NCI-H748 treated with DMSO at 0.1 percent for 48 hours (cell line): ENCODE measurements around the gene PTPRE.

Experiments used
- DNase-seq: peaks from one replicate; lab custom pipeline; 2025; lab: John Stamatoyannopoulos, UW

Gene PTPRE

GRCh38 chr10:128125944-128126764 lies 219.3 kb downstream of the PTPRE start, which contains the start of gene MKI67:
Gene MKI67 (minus strand): TSS chr10:128126423. CDS start chr10:128125667, 756 bp downstream.
- peak; percentile 44 for DNase-seq

- DNase-seq: no peak
Measured at GRCh38 chr10:128128582-128128981, 221.7 kb downstream of the PTPRE start.

DNA sequence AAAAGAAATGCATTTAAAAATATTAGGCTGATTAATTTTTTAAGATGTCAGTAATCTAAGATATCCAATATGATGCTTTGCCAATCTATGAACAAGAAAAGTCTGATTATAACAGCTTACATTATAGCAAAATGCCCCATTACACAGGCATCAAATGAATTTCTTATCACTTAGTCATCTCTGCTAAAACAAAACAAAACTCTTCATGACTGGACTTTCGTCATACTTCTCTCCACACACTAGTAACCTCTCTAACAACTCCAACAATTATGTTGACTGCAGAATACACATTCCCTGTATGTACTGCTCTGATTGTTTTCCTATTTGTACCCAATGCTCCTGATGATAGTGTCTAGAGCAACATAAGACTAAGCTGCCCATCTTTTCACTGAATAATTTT lies 223.1 kb downstream of the PTPRE start:
- no peak for DNase-seq
